ENCODE results near the gene SLC10A7.

- TF ChIP-seq CTCF (IDR thresholded peaks at IDR 0.05; ENCODE audit: low read length), result no peak
- TF ChIP-seq EZH2phosphoT487 (IDR thresholded peaks at IDR 0.05; ENCODE audit: low read length), result no peak
Measured at GRCh38 chr4:146382194-146382593, 139.5 kb downstream of the SLC10A7 start.
